ENCODE results near the gene PRSS57.

PRSS57 gene

DNA sequence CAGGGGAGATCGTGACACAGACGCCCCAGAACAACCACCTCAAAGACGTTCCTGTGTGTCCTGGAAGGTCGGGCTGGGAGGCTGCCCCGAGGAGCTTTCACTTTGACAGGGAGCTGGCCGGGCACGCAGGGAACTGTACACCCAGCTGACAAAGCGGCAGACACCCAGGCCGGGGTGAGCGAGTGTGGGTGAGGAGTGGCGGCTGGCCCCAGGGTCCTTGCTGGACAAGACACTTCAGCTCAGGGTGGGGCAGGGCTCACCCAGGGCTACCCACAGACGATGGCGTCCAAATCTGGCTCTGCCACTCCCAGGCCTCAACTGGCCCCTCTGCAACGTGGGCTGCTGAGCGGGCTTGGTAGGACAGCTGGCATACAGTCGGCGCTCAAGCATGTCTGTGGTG, 53.5 kb downstream of the PRSS57 start:
- POLR2A ChIA-PET = no interaction called here

GRCh38 chr19:640606-641189, 54.6 kb downstream of the PRSS57 start:
- no peak for DNase-seq (ENCODE audit: extremely low spot score)
- no peak for TF ChIP-seq CTCF (IDR thresholded peaks at IDR 0.05; ENCODE audit: control extremely low read depth, extremely low read depth, low read depth, missing control alignments)
- POLR2A ChIA-PET = no interaction called here
- CTCF ChIA-PET = no interaction called here

More for the DNA sequence above, 53.5 kb downstream of the PRSS57 start:
- no peak for TF ChIP-seq CTCF (IDR thresholded peaks at IDR 0.05; ENCODE audit: control extremely low read depth, extremely low read depth, low read depth, missing control alignments)
- CTCF ChIA-PET = no interaction called here
- DNase-seq (ENCODE audit: extremely low spot score) = no peak

DNA sequence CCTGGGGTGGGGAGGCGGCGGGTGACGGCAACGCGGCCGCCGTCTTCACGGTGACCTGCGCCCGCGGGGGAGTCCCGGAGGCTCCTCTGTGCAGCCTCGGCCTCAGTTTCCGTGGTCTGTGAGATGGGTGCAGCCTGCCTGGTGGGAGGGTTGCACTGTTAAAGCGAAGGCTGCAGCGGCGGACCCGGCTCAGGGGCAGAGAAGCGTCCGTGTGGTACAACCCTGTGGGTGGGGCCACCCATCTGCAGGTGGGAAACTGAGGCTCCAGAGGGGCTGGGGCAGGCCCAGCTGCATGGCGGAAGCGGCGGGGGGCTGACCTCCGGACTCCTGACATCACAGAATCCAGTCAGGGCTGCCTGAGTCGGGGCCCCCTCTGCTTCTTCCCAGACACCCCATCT, 55.1 kb downstream of the PRSS57 start:
- TF ChIP-seq CTCF (IDR thresholded peaks at IDR 0.05; ENCODE audit: control extremely low read depth, extremely low read depth, low read depth, missing control alignments) = no peak
- DNase-seq (ENCODE audit: extremely low spot score) = no peak
- ChIA-PET CTCF (no interaction called here), POLR2A (no interaction called here)

GRCh38 chr19:639253-640160, 55.7 kb downstream of the PRSS57 start, which contains the start of gene FGF22:
TSS of gene FGF22 (plus strand) at chr19:639879. CDS start at chr19:639926, 47 bp downstream.
- ChIA-PET CTCF (no interaction called here), POLR2A (no interaction called here)
- no peak for TF ChIP-seq CTCF (IDR thresholded peaks at IDR 0.05; ENCODE audit: control extremely low read depth, extremely low read depth, low read depth, missing control alignments)
- peak; percentile 97 for DNase-seq (ENCODE audit: extremely low spot score)

GRCh38 chr19:638906-639252, 56.4 kb downstream of the PRSS57 start:
- no peak for TF ChIP-seq CTCF (IDR thresholded peaks at IDR 0.05; ENCODE audit: control extremely low read depth, extremely low read depth, low read depth, missing control alignments)
- no peak for DNase-seq (ENCODE audit: extremely low spot score)
- ChIA-PET CTCF (no interaction called here), POLR2A (no interaction called here)
